OCI-LY7 (cell line): Measurements from ENCODE around the gene LRRC8E. TPM values are rescaled to one million over a fixed set of nuclear protein-coding genes. Genes with fewer than 3 reads are reported as not detected.
A peak's percentile ranks its signal among the peaks of the same experiment; 100 is the strongest.

Experiments
- BruUV-seq: library from RNA; stranded (reverse); fragments of 400-500 nt; replicated peaks from 2 replicates; lab custom pipeline; 2021; lab: Mats Ljungman, UMichigan
- CTCF ChIA-PET: fragments of 300-600 bp; sonication (Branson Sonifier 250); formaldehyde crosslinking; loops from one replicate; lab custom pipeline; 2022; ENCODE audit warnings: antibody characterized with exemption; ENCODE audit not compliant: unreplicated experiment; lab: Charles Lee
- POLR2A ChIA-PET: fragments of 300-600 bp; sonication (Branson Sonifier 250); formaldehyde crosslinking; loops from one replicate; lab custom pipeline; 2022; ENCODE audit warnings: antibody characterized with exemption; lab: Charles Lee
- DNase-seq: peaks from one replicate; pipeline ENCODE4 v3.0.0-alpha.2; 2015; ENCODE audit warnings: low spot score
- H2AFZ ChIP-seq: fragments of 200-600 bp; sonication (generic), shearing (Covaris generic); 2 replicates; pipeline ENCODE4 v1.6.1; 2014; ENCODE audit warnings: mild to moderate bottlenecking, antibody characterized with exemption, low read length, moderate library complexity
- H3K27ac ChIP-seq: fragments of 200-600 bp; sonication (generic); 2 replicates; pipeline ENCODE4 v1.5.1; 2014; ENCODE audit warnings: mixed run types, low read depth, mild to moderate bottlenecking, moderate library complexity, low read length, inconsistent platforms; ENCODE audit not compliant: poor library complexity, severe bottlenecking
- H3K36me3 ChIP-seq: fragments of 200-600 bp; sonication (generic); 2 replicates; pipeline ENCODE4 v1.6.1; 2014; ENCODE audit warnings: mild to moderate bottlenecking, antibody characterized with exemption, low read length, moderate library complexity, mixed read lengths; ENCODE audit not compliant: insufficient read depth
- H3K4me1 ChIP-seq: fragments of 200-600 bp; sonication (generic); 2 replicates; pipeline ENCODE4 v1.5.1; 2014; ENCODE audit warnings: mild to moderate bottlenecking, low read length; ENCODE audit not compliant: insufficient read depth, poor library complexity, severe bottlenecking
- H3K4me2 ChIP-seq: fragments of 200-600 bp; sonication (generic); 2 replicates; pipeline ENCODE4 v1.6.1; 2014; ENCODE audit warnings: mild to moderate bottlenecking, low read length
- H3K4me3 ChIP-seq: fragments of 200-600 bp; sonication (generic); 2 replicates; pipeline ENCODE4 v1.5.1; 2014; ENCODE audit warnings: mild to moderate bottlenecking, low read depth, low read length; ENCODE audit not compliant: poor library complexity, severe bottlenecking
- H3K79me2 ChIP-seq: fragments of 200-600 bp; sonication (generic); 2 replicates; pipeline ENCODE4 v1.6.1; 2016; ENCODE audit warnings: low read depth, mild to moderate bottlenecking, low read length, moderate library complexity, mixed read lengths; ENCODE audit not compliant: insufficient read depth
- H3K9me2 ChIP-seq: fragments of 200-600 bp; sonication (generic); 2 replicates; pipeline ENCODE4 v1.6.1; 2016; ENCODE audit warnings: mild to moderate bottlenecking, low read length, mixed read lengths; ENCODE audit not compliant: insufficient read depth
- H3K9me3 ChIP-seq: fragments of 200-600 bp; sonication (generic); 2 replicates; pipeline ENCODE4 v1.6.1; 2014; ENCODE audit warnings: mild to moderate bottlenecking, mixed run types, low read length, mixed read lengths
- H4K20me1 ChIP-seq: fragments of 200-600 bp; sonication (generic); 2 replicates; pipeline ENCODE4 v1.6.1; 2014; ENCODE audit warnings: mild to moderate bottlenecking, antibody characterized with exemption, low read length, moderate library complexity, mixed read lengths; ENCODE audit not compliant: insufficient read depth
- EZH2phosphoT487 ChIP-seq: fragments of 200-600 bp; sonication (generic); IDR thresholded peaks from 2 replicates; pipeline ENCODE4 v1.6.1; 2018; ENCODE audit warnings: low read depth, borderline replicate concordance, mild to moderate bottlenecking, mixed run types, antibody characterized with exemption, low read length, moderate library complexity, mixed read lengths
- intact Hi-C: fragments of 100-400 bp; cut with micrococcal nuclease; formaldehyde crosslinking; loops from one replicate; pipeline ENCODE4 v1.10.0; 2022; ENCODE audit not compliant: unreplicated experiment
- total RNA-seq, 2 experiments: library from RNA; depleted of rRNA in 1 of 2; stranded (reverse); fragments of >200 nt in 1 of 2; shearing (Covaris generic) in 1 of 2; gene quantifications; 2 replicates each; pipeline ENCODE4 v1.2.3, GENCODE V29; 2014 to 2022
- TF ChIP-seq, protein P1 (sequence below): fragments of 200-600 bp; sonication (generic); conservative IDR thresholded peaks from 2 replicates; pipeline ENCODE4 v1.5.1; 2014; ENCODE audit warnings: mild to moderate bottlenecking, antibody characterized with exemption, low read length, moderate library complexity, mixed read lengths

The LRRC8E gene
- total RNA-seq, 2 experiments from 2014 or later: not detected

DNA sequence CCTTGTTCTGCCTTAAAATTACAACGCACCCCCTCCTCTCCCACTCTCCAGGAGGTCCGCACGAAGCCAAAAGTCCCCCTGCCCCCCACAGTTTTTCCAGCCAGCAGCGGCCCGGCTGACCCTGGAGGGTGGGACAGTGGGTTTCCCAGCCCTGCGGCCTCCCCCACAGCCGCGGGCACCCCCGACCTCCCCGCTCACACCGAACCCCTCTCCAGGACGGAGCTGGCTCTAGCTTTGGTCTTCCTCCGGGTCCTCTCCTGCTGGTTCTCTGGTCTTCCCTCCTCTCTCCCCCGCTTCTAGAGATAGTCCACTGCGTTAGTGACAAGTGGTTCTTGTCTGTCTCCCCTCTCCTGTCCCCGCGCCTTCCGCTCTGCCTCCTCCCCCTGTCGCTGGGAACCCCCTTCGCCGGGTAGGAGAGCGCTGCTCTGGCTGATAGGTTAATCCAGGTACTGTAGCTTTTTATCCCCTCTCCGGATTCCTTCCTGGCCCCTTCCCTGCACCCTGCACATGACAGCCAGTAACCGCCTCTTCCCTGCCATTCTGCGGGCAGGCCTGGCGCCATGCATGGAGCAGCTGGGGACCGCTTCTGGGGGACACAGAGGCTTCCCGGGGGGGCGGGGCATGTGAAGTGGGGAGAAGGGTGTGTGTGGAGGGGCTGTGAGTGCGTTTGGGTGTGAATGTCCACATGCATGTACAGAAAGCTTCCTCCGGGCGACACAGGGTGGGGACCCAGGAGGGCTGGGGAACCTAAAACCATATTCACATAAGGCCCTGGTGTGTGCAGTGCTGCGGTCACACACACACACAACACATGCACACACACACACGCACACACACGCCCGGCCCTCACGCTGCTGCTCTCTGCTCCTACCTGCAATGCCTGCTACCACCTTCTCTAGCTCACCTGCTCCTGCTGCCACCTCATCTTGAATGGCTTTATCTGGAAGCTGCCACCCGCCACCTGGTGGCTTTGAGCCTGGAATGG is 31.3 kb upstream of the LRRC8E start:
- intact Hi-C loops: no loop called here
- DNase-seq: peak; percentile 11
- H3K27ac ChIP-seq: no peak overlapping the region
- H4K20me1 ChIP-seq: no peaks in the 10 kb centered on the region
- TF ChIP-seq, protein P1, sequence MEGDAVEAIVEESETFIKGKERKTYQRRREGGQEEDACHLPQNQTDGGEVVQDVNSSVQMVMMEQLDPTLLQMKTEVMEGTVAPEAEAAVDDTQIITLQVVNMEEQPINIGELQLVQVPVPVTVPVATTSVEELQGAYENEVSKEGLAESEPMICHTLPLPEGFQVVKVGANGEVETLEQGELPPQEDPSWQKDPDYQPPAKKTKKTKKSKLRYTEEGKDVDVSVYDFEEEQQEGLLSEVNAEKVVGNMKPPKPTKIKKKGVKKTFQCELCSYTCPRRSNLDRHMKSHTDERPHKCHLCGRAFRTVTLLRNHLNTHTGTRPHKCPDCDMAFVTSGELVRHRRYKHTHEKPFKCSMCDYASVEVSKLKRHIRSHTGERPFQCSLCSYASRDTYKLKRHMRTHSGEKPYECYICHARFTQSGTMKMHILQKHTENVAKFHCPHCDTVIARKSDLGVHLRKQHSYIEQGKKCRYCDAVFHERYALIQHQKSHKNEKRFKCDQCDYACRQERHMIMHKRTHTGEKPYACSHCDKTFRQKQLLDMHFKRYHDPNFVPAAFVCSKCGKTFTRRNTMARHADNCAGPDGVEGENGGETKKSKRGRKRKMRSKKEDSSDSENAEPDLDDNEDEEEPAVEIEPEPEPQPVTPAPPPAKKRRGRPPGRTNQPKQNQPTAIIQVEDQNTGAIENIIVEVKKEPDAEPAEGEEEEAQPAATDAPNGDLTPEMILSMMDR: no peak
- TF ChIP-seq EZH2phosphoT487: no peak
- no peaks in the 10 kb centered on the region for H3K9me3 ChIP-seq
- H2AFZ ChIP-seq: no peak overlapping the region
- H3K9me2 ChIP-seq: no peaks in the 10 kb centered on the region
- peaks cover 13% of the 10 kb centered on the region for H3K4me1 ChIP-seq
- no peak overlapping the region for H3K4me3 ChIP-seq
- CTCF ChIA-PET: interaction anchor here (1.5 kb wide), 1 partner anchor 12 kb away, joined by 5 read pairs; no protein-coding TSS in a partner anchor
- POLR2A ChIA-PET: interaction anchor here (0.6 kb wide), 1 partner anchor 119 kb away, joined by 3 read pairs; no protein-coding TSS in a partner anchor
- no peaks in the 10 kb centered on the region for H3K79me2 ChIP-seq
- no peaks in the 10 kb centered on the region for H3K36me3 ChIP-seq
- no peak overlapping the region for H3K4me2 ChIP-seq
- BruUV-seq: no TSS peak

DNA sequence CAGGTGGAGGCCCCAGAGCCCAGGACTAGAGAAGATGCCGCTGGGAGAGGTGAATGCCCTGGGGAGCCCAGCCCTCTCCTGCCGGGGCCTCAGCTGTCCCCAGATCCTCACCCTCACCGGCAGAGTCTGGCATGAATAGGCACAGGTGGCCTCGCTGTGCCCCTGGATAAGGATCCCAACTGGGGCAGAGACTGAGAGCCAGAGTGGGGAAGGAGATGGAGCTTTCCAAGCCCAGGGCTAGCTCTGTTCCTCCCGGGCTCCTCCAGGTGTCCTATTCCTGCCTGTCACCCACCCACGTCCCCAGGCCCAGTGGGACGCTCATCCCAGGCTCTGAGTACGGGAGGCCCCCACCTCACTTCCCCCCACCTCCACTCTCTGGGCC is 30.6 kb upstream of the LRRC8E start:
- intact Hi-C loops: no loop called here
- no TSS peak for BruUV-seq

More for the DNA sequence above, 30.6 kb upstream of the LRRC8E start:
- Histone ChIP-seq H3K36me3 (no peaks in the 10 kb centered on the region), H3K27ac (no peak overlapping the region), H3K4me2 (peak overlapping the region; percentile 45), H3K79me2 (no peaks in the 10 kb centered on the region), H4K20me1 (no peaks in the 10 kb centered on the region), H3K9me2 (no peaks in the 10 kb centered on the region), H3K4me1 (peaks cover 17% of the 10 kb centered on the region), H2AFZ (no peak overlapping the region), H3K4me3 (no peak overlapping the region), H3K9me3 (no peaks in the 10 kb centered on the region)
- ChIA-PET CTCF (interaction anchor here (1.5 kb wide), 1 partner anchor 12 kb away, joined by 5 read pairs; no protein-coding TSS in a partner anchor), POLR2A (interaction anchor here (0.6 kb wide), 1 partner anchor 247 kb away, joined by 3 read pairs; no protein-coding TSS in a partner anchor)
- TF ChIP-seq, protein P1: no peak
- no peak for TF ChIP-seq EZH2phosphoT487
- no peak for DNase-seq
